Heart left ventricle (tissue), 13 donors: ENCODE measurements around the gene MTUS2.

Experiments used
- POLR2A ChIP-seq, 2 donors: fragments of 450-650 bp; IDR thresholded peaks; one replicate each; pipeline ENCODE4 v1.6.1; 2017; ENCODE audit warnings: antibody characterized with exemption in 2 of 2, mild to moderate bottlenecking in 2 of 2, moderate library complexity in 2 of 2
- TF ChIP-seq, protein P1 (sequence below), 12 donors: fragments of 200-600 bp; sonication (generic) in 4 of 12; IDR thresholded peaks; one replicate each; pipeline versions ENCODE4 v1.5.0 to v1.8.0; 2018 to 2022; ENCODE audit warnings: antibody characterized with exemption in 12 of 12, mild to moderate bottlenecking in 5 of 12
- donor health status: ischemic (EF 13 %, LVEDD 7.1; RV severe dilation, severe dysfunction).
- donor health status: DM: no; HTN: yes; CAD: no.
- donor health status: DM: no; HTN: no; CAD: no.
- donor health status: ischemic (EF 25% LVEDD 6.9; RV normal size, moderate dysfunction).
- donor health status: ischemic (EF 25% LVEDD 5.7; RV mildly dilated, moderate dysfunction).
- donor health status: ischemic (EF 35%, LVEDD 5.7; RV mildly dilated, moderate dysfunction).
- donor health status: nonischemic (EF 11% LVEDD 7.7; RV severe dilation, severe dysfunction).
- donor health status: DM: yes; HTN: yes; CAD: no.
- donor health status: PGD.
- donor health status: ischemic (EF 29% LVEDD 5.4; RV normal size, mild dysfunction).
- donor health status: nonischemic (EF 23%, LVEDD 6.1; RV moderate dilation, normal function).

- TF ChIP-seq, protein P1, sequence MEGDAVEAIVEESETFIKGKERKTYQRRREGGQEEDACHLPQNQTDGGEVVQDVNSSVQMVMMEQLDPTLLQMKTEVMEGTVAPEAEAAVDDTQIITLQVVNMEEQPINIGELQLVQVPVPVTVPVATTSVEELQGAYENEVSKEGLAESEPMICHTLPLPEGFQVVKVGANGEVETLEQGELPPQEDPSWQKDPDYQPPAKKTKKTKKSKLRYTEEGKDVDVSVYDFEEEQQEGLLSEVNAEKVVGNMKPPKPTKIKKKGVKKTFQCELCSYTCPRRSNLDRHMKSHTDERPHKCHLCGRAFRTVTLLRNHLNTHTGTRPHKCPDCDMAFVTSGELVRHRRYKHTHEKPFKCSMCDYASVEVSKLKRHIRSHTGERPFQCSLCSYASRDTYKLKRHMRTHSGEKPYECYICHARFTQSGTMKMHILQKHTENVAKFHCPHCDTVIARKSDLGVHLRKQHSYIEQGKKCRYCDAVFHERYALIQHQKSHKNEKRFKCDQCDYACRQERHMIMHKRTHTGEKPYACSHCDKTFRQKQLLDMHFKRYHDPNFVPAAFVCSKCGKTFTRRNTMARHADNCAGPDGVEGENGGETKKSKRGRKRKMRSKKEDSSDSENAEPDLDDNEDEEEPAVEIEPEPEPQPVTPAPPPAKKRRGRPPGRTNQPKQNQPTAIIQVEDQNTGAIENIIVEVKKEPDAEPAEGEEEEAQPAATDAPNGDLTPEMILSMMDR (IDR thresholded peaks at IDR 0.05), result no peak
- no peak for TF ChIP-seq POLR2A (IDR thresholded peaks at IDR 0.05)
Measured at GRCh38 chr13:28851422-28851821, 31.3 kb downstream of the MTUS2 start.
